Bronchial epithelial cell (primary cell): ENCODE results near the gene PSORS1C1. TPM values are rescaled to one million over a fixed set of nuclear protein-coding genes. Genes with fewer than 3 reads are reported as not detected.

Source experiments
- DNase-seq: peaks from one replicate; pipeline ENCODE4 v3.0.0-alpha.2; 2010; ENCODE audit warnings: low read depth
- FAIRE-seq: peaks from 2 replicates; lab custom pipeline; 2011; peaks lifted over from hg19 to GRCh38; lab: Jason Lieb, UNC
- H3K27me3 ChIP-seq: 2 replicates; pipeline ENCODE4 v1.5.1; 2011; ENCODE audit warnings: low read length; ENCODE audit not compliant: control insufficient read depth, insufficient read depth
- H3K36me3 ChIP-seq: 2 replicates; pipeline ENCODE4 v1.5.1; 2011; ENCODE audit warnings: low read length; ENCODE audit not compliant: control insufficient read depth, insufficient read depth
- H3K4me3 ChIP-seq: 2 replicates; pipeline ENCODE4 v1.5.1; 2011; ENCODE audit warnings: mild to moderate bottlenecking, low read depth, low read length, control low read depth
- total RNA-seq: library from RNA; depleted of rRNA; stranded (reverse); fragments of >200 nt; gene quantifications from 2 replicates; pipeline ENCODE4 v1.2.1, GENCODE V29; 2014
- TF ChIP-seq, protein P1 (sequence below): IDR thresholded peaks from 2 replicates; pipeline ENCODE4 v1.5.1; 2011; ENCODE audit warnings: mild to moderate bottlenecking, moderate library complexity, low read length, control low read depth, inconsistent platforms; ENCODE audit not compliant: insufficient read depth, severe bottlenecking

PSORS1C1 gene
- total RNA-seq, 1 donor from 2014 or later: 6.3 TPM

- no peak for FAIRE-seq
- TF ChIP-seq, protein P1, sequence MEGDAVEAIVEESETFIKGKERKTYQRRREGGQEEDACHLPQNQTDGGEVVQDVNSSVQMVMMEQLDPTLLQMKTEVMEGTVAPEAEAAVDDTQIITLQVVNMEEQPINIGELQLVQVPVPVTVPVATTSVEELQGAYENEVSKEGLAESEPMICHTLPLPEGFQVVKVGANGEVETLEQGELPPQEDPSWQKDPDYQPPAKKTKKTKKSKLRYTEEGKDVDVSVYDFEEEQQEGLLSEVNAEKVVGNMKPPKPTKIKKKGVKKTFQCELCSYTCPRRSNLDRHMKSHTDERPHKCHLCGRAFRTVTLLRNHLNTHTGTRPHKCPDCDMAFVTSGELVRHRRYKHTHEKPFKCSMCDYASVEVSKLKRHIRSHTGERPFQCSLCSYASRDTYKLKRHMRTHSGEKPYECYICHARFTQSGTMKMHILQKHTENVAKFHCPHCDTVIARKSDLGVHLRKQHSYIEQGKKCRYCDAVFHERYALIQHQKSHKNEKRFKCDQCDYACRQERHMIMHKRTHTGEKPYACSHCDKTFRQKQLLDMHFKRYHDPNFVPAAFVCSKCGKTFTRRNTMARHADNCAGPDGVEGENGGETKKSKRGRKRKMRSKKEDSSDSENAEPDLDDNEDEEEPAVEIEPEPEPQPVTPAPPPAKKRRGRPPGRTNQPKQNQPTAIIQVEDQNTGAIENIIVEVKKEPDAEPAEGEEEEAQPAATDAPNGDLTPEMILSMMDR: no peak
- DNase-seq: no peak
- H3K4me3 ChIP-seq: no peak overlapping the region
- H3K36me3 ChIP-seq: no peaks in the 10 kb centered on the region
- H3K27me3 ChIP-seq: no peaks in the 10 kb centered on the region
These were observed 40.2 kb upstream of the PSORS1C1 start for GRCh38 chr6:31074401-31074800.

GRCh38 chr6:31075528-31075927 lies 39.1 kb upstream of the PSORS1C1 start:
- Histone ChIP-seq H3K27me3 (no peaks in the 10 kb centered on the region), H3K36me3 (no peaks in the 10 kb centered on the region), H3K4me3 (no peak overlapping the region)
- TF ChIP-seq, protein P1: no peak
- FAIRE-seq: no peak
- peak; percentile 60 for DNase-seq

DNA sequence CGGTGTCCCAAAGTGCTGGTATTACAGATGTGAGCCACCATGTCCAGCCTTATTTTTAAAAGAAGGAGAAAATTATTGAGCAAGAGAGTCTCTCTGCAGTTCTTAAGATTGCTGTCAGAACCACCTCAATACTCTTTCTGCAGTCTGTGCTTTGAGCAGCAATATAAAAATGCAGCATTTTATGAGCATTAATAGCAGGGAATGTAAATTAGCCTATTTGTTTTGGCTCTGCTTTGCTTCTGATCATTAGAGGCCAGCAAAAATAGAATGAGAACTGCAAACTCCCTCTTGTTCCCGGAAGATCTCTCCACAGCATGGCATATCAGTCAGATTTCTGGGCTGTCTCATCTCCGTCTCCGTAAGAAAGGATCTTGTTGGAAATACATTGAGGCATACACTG lies 38.0 kb upstream of the PSORS1C1 start:
- Histone ChIP-seq H3K36me3 (no peaks in the 10 kb centered on the region), H3K27me3 (no peaks in the 10 kb centered on the region), H3K4me3 (no peak overlapping the region)
- DNase-seq (no peak), FAIRE-seq (no peak)
- TF ChIP-seq, protein P1: no peak

GRCh38 chr6:31079656-31080261 lies 34.8 kb upstream of the PSORS1C1 start:
- Histone ChIP-seq H3K27me3 (no peaks in the 10 kb centered on the region), H3K36me3 (no peaks in the 10 kb centered on the region), H3K4me3 (no peak overlapping the region)
- peak; percentile 51 for DNase-seq
- TF ChIP-seq, protein P1: peak; percentile 72
- no peak for FAIRE-seq

GRCh38 chr6:31081872-31082271 lies 32.7 kb upstream of the PSORS1C1 start:
- no peaks in the 10 kb centered on the region for H3K27me3 ChIP-seq
- DNase-seq (peak; percentile 54), FAIRE-seq (no peak)
- no peaks in the 10 kb centered on the region for H3K36me3 ChIP-seq
- TF ChIP-seq, protein P1: no peak
- no peak overlapping the region for H3K4me3 ChIP-seq
